ENCODE data around the gene EIF2B2.
"Not testable (repeated sequence)": the region's sequence is repeated elsewhere in the genome, so short reads cannot be mapped to it uniquely, and the experiment has no call there.

Gene EIF2B2

DNA sequence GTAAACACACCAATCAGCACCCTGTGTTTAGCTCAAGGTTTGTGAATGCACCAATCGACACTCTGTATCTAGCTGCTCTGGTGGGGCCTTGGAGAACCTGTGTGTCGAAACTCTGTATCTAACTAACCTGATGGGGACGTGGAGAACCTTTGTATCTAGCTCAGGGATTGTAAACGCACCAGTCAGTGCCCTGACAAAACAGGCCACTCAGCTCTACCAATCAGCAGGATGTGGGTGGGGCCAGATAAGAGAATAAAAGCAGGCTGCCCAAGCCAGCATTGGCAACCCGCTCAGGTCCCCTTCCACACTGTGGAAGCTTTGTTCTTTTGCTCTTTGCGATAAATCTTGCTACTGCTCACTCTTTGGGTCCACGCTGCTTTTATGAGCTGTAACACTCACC lies 6.9 kb upstream of the EIF2B2 start:
- DNase-seq (ENCODE audit: low read depth): not testable (repeated sequence)

DNA sequence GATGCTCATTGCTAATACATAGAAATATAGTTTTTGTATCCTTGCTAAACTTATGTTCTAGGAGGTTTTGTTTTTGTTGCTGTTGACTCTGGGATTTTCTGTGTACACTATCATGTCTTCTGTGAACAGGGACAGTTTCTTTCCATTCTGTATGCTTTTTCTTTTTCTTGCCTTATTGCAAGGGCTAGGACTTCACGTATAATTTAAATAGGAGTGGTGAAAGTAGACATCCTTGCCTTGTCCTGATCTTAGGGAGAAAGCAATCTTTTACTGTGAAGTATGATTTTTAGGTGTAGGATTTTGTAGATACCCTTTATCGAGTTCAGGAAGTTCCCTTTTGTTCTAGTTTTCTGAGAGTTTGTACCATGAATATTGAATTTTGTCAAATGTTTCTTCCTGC lies 1.5 kb upstream of the EIF2B2 start:
- DNase-seq (ENCODE audit: low read depth): no peak

DNA sequence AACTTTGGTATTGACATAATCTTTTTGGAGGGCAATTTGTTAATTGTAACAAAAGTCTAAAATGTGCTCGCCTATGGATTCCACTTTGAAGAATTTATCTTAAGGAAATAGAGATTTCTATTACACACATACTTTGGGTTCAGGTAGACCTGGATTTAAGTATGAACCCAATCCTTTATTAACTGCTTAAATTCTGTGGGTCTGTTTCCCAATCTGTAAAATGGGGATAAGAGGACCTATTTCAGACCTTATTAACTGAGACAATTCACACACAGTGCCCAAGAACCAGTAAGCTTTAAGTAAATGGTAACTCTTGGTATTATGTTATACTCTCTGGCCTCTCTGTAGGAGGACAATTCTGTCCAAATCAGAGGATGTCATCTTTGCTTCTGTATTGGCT lies 822 bp upstream of the EIF2B2 start:
- DNase-seq (ENCODE audit: low read depth): no peak

DNA sequence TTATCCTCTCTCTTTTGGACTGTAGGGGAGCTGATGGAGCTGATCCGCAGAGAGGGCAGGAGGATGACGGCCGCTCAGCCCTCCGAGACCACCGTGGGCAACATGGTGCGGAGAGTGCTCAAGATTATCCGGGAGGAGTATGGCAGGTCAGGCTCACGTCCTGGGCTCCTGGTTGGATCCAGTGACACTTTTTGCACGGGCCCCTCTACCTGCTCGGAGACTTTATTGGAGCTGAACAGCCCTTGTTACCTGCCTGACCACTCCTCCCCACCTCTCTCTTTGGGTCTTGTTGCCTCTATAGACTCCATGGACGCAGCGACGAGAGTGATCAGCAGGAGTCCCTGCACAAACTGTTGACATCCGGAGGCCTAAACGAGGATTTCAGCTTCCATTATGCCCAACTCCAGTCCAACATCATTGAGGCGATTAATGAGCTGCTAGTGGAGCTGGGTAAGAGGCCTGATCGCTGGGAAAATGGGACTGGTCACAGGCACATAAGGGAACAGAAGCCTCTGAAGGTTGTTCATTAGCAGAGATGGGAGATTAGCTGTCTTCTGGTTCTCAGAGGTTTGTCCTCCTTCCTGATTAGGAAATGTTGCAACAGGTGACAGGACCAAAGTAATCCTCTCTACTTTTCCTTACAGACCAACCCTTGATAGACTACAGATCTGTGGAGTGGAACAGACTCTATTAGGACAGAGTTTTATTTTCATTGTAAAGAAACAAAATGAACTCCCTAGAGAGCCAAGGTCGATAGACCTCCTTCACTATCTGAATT lies 718 bp downstream of the EIF2B2 start:
- no peak for DNase-seq (ENCODE audit: low read depth)

DNA sequence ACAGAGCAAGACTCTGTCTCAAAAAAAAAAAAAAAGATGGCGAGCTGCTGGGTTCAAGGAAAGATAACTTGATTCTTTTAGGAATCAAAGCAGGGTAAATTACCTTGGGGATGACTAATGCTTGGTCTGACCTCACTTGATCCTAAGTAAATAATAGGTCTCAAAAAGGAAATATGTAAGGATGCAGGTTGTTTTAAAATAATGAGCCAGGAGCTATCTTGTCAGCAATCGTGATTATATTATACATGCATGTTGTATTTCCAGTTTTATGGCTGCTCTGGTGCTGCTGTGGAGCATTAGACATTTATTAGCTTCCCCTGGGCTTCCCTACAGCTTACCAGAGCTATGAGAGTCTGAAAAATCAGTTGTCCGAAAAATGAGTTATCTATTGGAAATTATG lies 2.6 kb downstream of the EIF2B2 start:
- DNase-seq (ENCODE audit: low read depth): no peak

DNA sequence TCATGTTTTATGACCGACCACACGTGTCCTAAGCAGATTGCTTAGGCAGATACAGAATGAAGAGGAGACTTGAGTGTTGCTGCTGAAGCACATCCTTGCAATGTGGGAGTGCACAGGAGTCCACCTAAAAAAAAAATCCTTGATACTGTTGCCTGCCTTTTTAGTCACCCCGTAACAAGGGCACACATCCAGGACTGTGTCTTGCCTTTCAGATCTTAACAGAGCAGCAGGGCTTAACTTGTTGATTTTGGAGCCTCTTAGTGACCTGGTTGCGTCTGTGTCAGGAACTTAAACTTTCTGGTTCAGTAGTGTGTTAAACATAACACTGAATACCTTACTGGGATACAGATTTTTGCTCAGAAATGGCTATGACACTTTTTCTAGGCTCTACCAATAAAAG lies 6.5 kb downstream of the EIF2B2 start:
- no peak for DNase-seq (ENCODE audit: low read depth)

DNA sequence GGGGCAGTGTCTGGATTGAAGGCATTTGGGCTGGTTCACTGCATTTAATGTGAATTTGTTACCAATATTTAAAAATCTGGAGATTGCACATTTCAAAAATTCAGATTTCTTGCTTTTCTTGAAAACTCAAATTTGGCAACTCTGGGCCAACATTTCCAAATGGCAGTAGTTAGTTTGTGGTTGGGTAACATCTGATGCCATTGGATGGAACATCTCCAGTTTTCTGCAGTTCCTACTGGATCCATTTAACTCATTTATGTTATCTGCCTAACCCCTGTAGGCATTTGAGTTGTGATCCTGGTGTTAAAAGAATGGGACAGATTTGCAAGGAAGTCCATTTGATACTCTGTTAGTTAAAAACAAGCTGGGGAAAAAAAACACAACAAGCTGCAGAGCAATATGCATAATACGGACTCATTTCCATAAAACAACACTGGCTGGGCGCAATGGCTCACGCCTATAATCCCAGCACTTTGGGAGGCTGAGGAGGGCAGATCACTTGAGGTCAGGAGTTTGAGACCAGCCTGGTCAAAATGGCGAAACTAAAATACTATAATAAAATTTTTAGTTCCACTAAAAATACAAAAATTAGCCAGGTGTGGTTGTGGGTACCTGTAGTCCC lies 7.9 kb downstream of the EIF2B2 start:
- DNase-seq (ENCODE audit: low read depth): no peak

DNA sequence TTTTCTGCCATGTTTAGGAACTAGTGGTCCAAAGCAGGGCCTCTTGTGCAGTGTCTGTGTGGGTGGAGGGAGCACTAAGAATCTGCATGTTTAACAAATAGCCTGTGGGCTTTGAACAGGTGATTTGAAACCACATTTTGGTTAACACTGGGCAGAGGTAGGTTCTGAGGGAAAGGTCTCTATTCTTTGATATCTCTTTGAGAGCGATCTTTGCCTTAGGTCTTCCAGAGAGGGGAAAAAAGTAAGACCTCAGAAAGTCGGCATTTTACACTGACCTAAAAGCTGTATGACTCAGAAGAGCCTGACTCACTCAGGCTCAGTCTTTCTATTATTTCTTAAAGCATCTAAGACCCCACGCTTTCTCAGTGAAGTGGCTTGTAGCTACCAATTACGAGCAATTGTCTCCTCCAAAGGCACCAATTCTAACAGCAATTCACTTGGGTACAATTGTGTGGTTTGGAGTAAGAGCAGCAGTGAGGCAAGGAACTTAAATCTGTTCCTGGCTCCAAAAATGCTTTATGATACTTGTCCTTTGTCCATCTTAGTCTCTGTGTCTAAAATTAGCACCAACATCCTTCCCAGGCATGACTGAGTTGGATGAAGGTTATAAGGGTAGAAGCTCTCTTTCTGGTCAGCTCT lies 8.8 kb downstream of the EIF2B2 start:
- DNase-seq (ENCODE audit: low read depth): no peak

DNA sequence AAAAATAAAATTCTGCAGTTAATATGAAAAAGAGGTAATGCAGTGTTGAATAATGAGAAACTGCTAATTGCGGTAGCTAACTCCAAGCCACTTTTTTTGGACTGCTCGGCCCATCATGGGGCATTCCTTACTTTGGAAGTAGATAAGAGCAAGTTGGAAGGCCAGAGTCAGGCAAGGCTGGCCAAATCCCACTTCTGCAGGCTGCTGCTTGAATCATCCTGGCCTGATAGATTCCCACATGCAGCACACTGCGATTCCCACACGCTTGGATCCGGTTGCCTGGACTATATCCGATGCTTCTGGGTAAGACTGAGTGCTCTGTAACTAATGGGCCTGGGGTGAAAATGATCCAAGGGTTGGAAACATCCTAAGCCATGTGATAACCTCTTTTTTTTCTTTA lies 10.6 kb downstream of the EIF2B2 start:
- DNase-seq (ENCODE audit: low read depth): no peak

DNA sequence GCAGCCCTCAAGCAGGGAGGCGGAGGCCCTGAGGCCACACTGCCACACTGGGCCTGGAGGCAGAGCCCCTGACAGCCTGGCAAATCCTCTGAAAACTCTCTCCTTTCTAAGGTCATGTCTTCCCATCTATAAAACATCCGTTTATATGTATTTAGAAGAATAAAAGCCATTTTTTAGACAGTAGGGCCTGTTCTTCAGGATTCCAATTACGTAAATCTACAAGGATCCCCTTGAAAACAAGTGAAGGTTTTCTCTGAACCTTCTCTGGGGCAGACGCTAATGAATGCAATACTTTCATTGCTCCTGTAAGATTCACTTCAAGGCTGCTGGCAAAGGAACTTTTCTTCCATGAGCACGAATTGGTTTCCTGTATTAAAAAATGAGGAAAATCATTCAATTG lies 12.8 kb downstream of the EIF2B2 start:
- no peak for DNase-seq (ENCODE audit: low read depth)

DNA sequence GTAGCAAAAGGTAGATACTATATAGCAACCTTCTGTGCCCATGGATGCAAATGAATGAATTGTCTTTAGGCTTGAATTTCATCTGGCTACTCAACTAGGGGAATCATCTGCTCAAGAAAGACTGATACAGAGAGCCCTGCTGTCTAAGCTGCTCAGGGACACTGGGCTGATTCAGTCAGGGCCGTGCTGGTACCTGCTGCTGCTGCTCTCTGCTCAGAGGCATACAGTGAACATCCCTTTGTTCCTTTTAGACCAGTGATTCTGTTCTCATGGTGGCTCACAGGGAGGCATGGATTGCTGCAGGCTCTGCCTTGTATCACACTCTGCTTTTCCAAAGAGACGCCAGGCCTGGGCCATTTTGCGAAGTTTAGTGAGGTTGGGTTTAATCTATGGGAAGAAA lies 14.1 kb downstream of the EIF2B2 start:
- DNase-seq (ENCODE audit: low read depth): no peak

DNA sequence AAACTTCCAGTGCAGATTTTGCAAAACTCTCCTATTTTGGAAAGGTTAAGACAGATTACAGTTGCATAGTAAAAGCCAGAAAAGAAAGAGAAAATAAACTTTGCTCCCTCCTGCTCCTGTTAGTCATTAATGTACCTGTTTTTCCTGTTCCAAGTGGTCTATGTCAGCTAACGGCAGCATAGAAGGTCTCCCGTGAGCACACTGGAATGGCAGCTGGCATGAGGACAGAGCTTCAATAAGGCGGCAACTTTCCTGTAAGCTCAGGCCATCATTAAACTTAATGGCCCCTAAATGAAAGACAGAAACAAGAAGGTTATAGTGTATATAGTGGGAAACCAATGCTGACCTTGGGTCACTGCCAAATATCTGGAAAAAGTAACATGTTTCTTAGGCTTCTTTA lies 16.0 kb downstream of the EIF2B2 start:
- DNase-seq (ENCODE audit: low read depth): no peak

DNA sequence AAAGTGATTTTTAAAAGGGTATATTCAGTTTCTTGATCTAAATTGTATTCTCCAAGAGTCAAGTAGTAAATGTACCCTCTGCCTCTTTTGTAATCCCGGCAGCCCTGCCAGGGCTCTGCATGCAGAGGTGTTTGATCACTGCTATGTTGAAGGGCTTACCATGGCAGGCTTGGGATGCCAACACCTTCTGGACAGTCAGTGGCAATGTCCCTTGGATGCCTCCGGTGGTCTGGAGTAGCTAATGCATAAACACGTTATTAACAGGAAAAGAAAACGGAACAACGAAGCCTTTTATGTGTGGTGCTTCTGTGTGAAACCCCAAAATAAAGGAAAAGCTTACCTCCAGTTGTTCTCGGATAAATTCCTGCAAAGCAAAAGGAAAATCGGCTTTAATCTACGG lies 19.9 kb downstream of the EIF2B2 start:
- no peak for DNase-seq (ENCODE audit: low read depth)

DNA sequence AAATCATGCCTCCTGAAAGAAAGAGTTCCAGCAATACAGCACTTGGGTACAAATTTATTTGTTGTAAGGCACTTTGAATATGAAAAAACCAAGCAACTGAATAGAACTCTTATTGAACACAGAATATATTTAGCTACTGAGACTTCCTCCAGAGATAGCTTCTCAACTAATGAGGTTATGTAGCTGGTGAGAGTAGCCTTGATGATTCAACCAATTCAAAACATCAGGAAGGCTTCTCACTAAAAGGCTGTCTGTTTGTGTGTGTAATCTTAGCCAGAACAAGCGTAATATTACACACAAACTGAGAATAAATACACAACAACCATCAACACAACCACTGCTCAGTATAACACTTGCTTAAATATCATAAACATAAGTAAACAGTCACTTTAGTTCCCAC lies 20.4 kb downstream of the EIF2B2 start:
- no peak for DNase-seq (ENCODE audit: low read depth)

DNA sequence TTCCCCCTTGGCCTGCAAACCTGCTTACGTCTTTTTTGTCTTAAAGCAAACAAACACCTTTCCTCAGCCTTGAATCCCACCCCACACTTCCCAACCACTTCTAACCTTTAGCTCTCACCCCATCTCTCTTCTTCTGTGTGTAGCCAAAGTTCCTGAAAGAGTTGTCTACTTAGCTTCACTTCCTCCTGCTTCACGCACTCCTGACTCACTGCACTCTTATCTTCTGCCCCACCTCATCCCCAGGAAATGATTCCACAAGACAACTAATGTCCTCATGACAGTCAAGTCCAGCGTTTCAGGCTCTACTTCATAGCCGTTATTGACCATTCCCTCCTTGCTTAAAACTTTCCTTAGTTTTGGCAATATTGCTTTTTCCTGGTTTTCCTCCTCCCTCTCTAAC lies 22.4 kb downstream of the EIF2B2 start:
- no peak for DNase-seq (ENCODE audit: low read depth)

DNA sequence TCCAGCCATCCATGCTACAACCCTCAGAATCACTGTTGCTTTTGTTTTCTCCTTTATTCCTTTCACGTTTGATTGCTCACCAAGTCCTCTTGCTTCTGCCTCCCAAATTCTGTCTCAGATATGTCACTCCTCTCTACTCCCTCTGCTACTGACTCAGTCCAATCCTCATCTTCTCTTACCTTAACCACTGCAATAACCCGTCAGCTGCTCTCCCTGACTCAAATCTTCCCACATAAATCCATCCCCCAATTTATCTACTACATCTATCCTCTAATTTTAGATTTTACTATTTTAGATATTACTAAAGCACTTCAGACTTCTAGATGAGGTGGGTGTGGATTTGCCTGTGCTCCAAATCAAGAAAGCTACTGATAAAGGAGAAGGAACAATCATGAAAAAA lies 23.2 kb downstream of the EIF2B2 start:
- DNase-seq (ENCODE audit: low read depth): no peak

DNA sequence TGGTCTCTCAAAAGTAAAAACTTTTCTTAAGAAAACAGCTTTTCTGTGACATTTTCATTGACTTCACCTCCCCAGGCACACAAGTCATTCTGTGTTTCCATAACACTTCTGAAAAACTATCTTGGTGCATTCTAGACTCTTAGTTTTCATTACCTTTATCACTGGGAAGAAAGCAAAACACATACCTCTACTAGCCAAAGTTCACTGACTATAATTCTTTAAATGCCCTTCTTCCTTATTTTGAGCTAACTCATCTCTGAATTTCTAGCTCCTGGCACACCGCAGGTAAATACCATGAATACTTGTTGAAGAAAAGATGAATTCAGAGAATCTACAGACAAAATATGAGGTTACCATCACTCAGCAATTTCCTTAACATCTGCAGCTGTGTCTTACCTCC lies 27.4 kb downstream of the EIF2B2 start:
- no peak for DNase-seq (ENCODE audit: low read depth)

DNA sequence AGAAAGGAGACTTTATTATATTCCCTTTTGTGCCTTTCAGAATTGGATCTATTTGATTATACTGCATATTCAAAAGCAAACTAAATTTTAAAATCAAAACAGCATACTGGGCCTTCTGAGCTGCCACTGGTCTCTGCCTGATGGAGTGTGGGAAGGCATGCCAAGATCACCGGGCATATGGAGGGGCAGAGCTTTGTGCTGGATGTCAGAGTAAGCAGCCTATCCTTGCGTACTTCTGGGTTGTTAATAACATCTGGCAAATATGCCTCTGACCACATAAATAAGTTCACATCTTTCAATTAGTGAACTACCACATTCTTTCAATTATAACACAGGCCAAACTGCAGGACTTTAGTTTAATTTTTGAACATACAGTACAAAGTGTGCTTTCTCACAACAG lies 30.2 kb downstream of the EIF2B2 start:
- no peak for DNase-seq (ENCODE audit: low read depth)

DNA sequence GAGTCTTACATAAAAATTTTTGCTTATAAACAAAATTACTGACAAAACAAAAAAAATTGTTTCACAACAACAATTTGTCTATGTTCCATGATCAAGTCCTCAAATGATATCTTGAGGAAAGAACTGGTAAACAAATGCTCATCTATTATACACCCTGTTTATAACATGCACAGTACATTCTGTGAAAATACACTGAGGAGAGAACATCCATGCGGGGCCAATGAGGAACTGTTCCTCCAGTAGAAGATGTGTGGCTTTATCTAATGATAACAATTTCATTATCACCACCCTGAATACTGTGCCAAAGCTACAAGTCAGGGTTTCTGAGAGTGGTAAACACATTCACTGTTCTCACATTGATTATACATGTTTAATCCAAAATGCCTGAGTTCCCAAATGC lies 37.8 kb downstream of the EIF2B2 start:
- DNase-seq (ENCODE audit: low read depth): no peak

DNA sequence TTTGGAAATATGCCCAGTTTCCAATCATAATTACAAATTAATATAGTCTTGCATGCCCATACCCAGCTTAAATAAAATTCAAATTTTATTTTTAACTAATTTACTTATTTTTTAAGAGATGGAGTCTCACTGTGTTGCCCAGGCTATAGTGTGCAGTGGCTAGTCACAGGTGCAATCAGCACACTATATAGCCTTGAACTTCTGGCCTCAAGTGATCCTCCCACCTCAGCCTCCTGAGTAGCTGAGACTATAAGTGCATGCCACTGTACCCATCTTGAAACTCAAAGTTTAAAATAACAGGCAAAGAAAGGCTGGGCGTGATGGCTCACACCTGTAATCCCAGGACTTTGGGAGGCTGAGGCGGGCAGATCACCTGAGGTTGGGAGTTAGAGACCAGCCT lies 38.2 kb downstream of the EIF2B2 start:
- no peak for DNase-seq (ENCODE audit: low read depth)

DNA sequence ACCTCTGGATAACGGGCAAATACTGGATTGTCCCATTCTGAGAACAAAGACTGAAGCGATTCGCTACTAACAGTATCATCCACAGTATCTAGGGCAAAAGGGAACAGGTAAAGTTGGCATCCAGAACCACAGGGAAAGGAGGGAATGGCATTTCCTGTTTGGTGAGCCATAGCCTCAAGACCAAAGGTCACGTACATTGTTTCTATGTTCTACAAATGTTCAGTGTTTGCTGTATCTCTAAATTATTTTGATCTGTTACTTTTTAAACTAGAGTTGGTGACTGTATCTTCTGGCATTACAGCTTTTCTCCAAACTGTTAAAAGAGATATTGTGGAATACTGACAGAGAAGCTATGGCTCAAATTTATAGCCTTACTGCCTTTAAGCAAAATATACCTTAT lies 38.9 kb downstream of the EIF2B2 start:
- no peak for DNase-seq (ENCODE audit: low read depth)

DNA sequence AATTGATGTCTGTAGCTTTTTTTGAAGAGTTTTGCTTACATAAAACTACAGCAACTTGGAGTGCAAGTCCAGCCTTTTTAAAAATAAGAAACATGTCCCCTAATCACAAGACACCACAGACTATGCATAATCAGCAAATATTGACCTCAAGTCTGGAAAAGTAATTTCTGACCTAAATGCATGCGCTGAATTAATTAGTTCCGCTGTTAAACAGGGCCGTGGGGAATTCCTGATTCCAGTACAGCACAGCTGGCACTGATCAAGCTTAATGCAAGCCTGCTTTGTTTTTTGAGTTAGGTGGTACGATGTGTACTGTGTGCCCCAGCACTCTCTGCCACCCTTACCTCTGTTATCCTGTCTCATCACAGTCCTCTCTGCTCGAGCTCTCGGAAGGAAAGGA lies 39.3 kb downstream of the EIF2B2 start:
- DNase-seq (ENCODE audit: low read depth): no peak

DNA sequence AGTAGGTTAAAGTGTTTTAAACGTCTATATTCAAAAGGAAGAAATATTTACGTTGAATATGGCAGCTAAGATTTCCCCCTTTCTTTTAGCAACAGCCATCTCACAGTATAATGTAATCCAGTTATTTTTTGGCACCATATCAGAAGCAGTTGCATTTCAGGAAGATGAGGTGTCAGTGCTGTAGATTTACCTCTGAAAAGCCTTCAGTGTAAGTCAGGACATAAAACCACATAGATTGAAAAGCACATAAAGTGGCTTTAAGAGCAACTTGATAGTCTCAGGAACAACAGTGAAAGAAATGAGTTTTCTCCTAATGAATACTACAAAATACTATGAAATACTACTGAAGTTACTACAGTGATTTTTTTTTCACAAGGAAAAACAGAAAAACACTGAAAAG lies 41.6 kb downstream of the EIF2B2 start:
- no peak for DNase-seq (ENCODE audit: low read depth)

DNA sequence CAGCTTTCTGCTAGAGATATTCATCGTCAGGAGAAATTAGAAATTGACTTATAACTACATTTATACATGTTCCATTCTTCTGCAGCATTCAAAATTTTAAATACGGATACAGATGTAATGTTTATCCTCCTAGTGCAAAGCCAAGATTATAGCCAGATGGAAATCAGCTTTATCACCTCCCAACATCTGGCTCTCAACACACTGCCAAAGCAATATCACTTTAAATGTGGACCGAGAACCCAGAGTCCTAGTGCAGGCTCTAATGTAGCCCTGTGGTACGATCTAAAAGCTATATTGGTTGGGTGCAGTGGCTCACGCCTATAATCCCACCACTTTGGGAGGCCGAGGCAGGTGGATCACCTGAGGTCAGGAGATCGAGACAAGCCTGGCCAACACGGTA lies 42.0 kb downstream of the EIF2B2 start:
- DNase-seq (ENCODE audit: low read depth): no peak
